ENCODE measurements around the gene E2F4. TPM values are rescaled to one million over a fixed set of nuclear protein-coding genes. Genes with fewer than 3 reads are reported as not detected.

Gene E2F4
- total RNA-seq, 1 donor from 2014 or later = 97.0 TPM

DNA sequence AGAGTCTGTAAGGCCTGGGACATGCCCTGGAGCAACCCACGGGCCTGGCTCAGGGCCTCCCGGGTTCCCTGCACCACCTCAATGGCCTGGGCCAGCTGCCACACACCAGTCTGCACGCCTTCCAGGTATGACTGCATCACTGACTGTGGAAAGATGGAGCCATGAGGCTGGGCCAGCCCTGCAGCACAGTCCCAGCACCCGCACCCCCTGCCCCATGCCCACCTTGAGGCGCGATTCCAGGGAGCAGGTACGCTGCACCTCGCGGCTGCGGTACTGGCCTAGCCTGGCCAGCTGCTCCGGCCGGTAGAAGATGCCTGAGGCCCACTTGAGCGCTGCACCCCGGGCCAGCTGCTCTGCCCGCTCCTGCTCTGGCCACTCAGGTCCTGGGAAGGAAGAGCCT is 3.2 kb upstream of the E2F4 start:
- Mint-ChIP-seq H3K27ac (ENCODE audit: unreplicated experiment) (no peak overlapping the region), H3K9me3 (no peaks in the 10 kb centered on the region), H3K36me3 (ENCODE audit: low read depth) (no peaks in the 10 kb centered on the region), H3K27me3 (ENCODE audit: low read depth) (peaks cover 26% of the 10 kb centered on the region), H3K4me1 (peaks cover 27% of the 10 kb centered on the region), H3K4me3 (no peak overlapping the region)
- TF ChIP-seq, protein P1, sequence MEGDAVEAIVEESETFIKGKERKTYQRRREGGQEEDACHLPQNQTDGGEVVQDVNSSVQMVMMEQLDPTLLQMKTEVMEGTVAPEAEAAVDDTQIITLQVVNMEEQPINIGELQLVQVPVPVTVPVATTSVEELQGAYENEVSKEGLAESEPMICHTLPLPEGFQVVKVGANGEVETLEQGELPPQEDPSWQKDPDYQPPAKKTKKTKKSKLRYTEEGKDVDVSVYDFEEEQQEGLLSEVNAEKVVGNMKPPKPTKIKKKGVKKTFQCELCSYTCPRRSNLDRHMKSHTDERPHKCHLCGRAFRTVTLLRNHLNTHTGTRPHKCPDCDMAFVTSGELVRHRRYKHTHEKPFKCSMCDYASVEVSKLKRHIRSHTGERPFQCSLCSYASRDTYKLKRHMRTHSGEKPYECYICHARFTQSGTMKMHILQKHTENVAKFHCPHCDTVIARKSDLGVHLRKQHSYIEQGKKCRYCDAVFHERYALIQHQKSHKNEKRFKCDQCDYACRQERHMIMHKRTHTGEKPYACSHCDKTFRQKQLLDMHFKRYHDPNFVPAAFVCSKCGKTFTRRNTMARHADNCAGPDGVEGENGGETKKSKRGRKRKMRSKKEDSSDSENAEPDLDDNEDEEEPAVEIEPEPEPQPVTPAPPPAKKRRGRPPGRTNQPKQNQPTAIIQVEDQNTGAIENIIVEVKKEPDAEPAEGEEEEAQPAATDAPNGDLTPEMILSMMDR (conservative IDR thresholded peaks at IDR 0.05) = no peak
- no peak for DNase-seq (ENCODE audit: low read depth, low spot score)

DNA sequence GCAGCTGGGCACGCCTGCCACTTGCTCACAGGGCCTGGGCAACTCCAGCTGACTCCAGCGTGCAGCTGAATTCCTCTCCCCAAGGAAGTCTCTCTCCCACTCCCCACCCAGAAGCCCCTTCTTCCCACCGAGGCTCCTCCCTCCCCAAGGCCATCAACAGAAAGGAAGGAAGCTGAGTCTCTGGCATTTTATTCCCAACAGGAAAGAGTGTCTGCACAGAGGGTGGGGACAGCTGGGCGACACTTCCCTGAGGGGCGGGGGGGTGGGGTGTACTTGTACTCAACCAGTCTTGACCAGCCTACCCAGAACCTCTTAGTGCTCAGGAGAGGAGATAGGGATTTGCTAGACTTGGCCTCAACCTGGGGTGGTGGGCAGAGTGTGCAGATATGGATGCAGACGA is 1.9 kb upstream of the E2F4 start, which contains the start of gene EXOC3L1:
Gene EXOC3L1 (minus strand): TSS at position 96 of the 400 bp plus-strand sequence. CDS start 460 bp downstream, outside the sequence.
- H3K4me1 Mint-ChIP-seq = peaks cover 29% of the 10 kb centered on the region
- peaks cover 18% of the 10 kb centered on the region for H3K27me3 Mint-ChIP-seq (ENCODE audit: low read depth)
- no peak for DNase-seq (ENCODE audit: low read depth, low spot score)
- TF ChIP-seq, protein P1 (conservative IDR thresholded peaks at IDR 0.05) = no peak
- peak within 1 kb of the TSS; percentile 93 for H3K4me3 Mint-ChIP-seq
- no peaks in the 10 kb centered on the region for H3K9me3 Mint-ChIP-seq
- H3K36me3 Mint-ChIP-seq (ENCODE audit: low read depth) = no peaks in the 10 kb centered on the region
- H3K27ac Mint-ChIP-seq (ENCODE audit: unreplicated experiment) = no peak within 1 kb of the TSS

DNA sequence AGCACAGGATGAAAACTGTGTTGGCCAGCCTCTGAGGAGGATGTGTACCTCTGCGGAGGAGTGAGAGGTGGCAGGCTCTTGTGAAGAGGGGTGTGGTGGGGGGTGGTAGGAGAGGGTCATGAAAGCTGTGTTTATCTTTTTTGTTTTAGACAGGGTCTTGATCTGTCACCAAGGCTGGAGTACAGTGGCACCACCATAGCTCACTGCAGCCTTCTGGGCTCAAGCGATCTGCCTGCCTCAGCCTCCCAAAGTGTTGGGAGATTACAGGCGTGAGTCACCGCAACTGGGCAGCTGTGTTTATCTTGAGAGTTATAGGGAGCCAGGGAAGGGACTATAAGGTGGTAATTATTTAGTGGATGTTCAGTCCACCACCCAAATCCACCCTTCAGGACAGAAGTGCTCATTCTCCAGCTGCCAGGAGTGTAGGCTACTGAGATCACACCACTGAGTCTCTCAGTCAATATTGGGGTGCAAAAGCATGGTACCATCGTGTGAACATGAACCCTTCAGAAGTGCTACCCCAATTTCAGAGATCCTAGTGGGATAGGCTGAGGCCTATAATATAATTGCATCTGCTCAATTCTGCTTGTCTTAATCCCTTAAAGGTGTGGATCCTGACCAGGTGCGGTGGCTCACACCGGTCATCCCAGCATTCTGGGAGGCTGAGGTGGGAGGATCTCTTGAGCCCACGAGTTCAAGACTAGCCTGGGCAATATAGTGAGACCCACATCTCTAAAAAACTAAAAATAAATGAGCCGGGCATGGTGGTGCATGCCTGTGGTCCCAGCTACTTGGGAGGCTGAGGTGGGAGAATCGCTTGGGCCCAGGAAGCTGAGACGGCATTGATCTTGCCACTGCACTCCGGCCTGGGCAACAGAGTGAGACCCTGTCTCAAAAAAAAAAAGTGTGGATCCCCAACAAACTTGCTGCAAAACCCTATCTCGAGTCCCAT is 1.2 kb upstream of the E2F4 start:
- no peak for DNase-seq (ENCODE audit: low read depth, low spot score)
- peaks cover 23% of the 10 kb centered on the region for H3K4me1 Mint-ChIP-seq
- H3K27ac Mint-ChIP-seq (ENCODE audit: unreplicated experiment) = no peak overlapping the region
- H3K27me3 Mint-ChIP-seq (ENCODE audit: low read depth) = peaks cover 11% of the 10 kb centered on the region
- H3K9me3 Mint-ChIP-seq = no peaks in the 10 kb centered on the region
- H3K4me3 Mint-ChIP-seq = peak overlapping the region; percentile 93
- TF ChIP-seq, protein P1 (conservative IDR thresholded peaks at IDR 0.05) = no peak
- H3K36me3 Mint-ChIP-seq (ENCODE audit: low read depth) = no peaks in the 10 kb centered on the region

DNA sequence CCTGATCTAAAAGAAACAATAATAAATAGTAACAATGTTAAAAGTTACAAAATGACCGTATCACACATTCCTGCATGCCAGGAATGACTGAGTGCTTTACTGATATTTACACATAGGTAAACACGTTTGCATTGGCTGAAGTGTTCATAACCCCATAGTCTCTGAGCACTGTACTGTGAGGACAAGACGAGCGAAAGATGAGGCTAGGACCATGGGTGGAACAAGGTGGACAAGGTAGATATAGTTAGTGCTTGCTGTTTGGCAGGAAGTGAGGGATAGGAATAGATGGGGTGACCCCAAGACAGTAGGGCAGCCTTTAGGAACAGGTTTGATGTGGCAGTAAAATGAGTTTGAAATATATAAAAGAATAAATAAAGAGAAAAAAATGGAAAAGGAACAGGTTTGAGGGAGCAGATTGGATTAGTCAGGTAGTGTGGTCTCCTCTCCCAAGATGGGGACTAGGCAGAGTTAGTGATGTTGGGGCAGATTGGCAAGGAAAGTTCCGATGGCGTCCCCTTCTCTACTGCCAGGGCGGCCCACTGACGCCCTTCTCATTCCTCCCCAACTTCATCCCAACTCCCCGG is 452 bp upstream of the E2F4 start:
- Mint-ChIP-seq H3K4me3 (peak overlapping the region; percentile 93), H3K9me3 (no peaks in the 10 kb centered on the region), H3K27me3 (ENCODE audit: low read depth) (peaks cover 4% of the 10 kb centered on the region), H3K4me1 (peaks cover 28% of the 10 kb centered on the region), H3K36me3 (ENCODE audit: low read depth) (peaks cover 5% of the 10 kb centered on the region), H3K27ac (ENCODE audit: unreplicated experiment) (no peak overlapping the region)
- no peak for DNase-seq (ENCODE audit: low read depth, low spot score)
- TF ChIP-seq, protein P1 (conservative IDR thresholded peaks at IDR 0.05) = no peak

DNA sequence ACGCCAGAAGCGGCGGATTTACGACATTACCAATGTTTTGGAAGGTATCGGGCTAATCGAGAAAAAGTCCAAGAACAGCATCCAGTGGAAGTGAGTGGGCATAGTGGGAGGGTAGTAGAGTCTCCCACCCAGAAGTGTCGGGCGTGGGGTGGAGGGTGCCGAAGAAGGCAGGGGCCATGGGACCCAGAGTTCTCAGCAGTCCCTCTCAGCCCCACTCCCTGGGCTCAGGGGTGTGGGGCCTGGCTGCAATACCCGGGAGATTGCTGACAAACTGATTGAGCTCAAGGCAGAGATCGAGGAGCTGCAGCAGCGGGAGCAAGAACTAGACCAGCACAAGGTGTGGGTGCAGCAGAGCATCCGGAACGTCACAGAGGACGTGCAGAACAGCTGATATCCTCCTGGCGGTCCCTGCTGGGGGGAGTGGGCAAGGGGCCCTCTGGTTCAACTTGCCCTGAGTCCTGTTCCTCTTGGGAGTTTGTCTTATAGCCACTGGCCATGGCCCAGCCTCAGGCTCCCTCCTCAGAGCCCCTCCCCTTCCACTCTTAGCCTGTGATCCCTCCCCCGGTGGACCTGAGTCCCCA is 916 bp downstream of the E2F4 start:
- Mint-ChIP-seq H3K27ac (ENCODE audit: unreplicated experiment) (peak overlapping the region; percentile 43), H3K36me3 (ENCODE audit: low read depth) (peaks cover 9% of the 10 kb centered on the region), H3K4me1 (peaks cover 31% of the 10 kb centered on the region), H3K27me3 (ENCODE audit: low read depth) (peaks cover 2% of the 10 kb centered on the region), H3K4me3 (peak overlapping the region; percentile 93), H3K9me3 (no peaks in the 10 kb centered on the region)
- TF ChIP-seq, protein P1 (conservative IDR thresholded peaks at IDR 0.05) = no peak
- DNase-seq (ENCODE audit: low read depth, low spot score) = no peak

All from neural crest cell (in vitro differentiated cells).